HG03159 (cell line): ENCODE data around the gene MAEA.
"Not testable (repeated sequence)": the region's sequence is repeated elsewhere in the genome, so short reads cannot be mapped to it uniquely, and the experiment has no call there.

Source experiments
- ATAC-seq: cut with Tn5 transposase; IDR thresholded peaks from one replicate; pipeline ENCODE4 v1.9.1; 2021; ENCODE audit warnings: mild to moderate bottlenecking, moderate library complexity; ENCODE audit not compliant: unreplicated experiment

The MAEA gene

DNA sequence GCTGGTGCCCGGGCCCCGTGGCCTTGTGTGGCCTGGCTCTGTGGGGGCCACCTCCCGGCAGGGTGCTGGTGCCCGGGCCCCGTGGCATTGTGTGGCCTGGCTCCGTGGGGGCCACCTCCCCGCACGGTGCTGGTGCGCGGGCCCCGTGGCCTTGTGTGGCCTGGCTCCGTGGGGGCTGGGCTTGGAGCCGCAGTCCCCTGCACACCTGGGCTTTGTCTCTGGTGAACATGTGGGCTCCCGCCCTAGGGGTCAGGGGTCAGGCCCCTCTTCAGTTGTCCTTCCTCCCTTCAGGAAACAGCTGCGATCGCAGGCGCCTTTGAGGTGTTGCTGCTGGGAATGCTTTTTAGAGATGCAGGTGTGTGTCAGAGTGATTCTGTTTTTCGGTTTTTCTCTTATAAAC lies 74.5 kb downstream of the MAEA start:
- no peak for ATAC-seq

- no peak for ATAC-seq
Observed at GRCh38 chr4:1364748-1365147, 75.1 kb downstream of the MAEA start.

DNA sequence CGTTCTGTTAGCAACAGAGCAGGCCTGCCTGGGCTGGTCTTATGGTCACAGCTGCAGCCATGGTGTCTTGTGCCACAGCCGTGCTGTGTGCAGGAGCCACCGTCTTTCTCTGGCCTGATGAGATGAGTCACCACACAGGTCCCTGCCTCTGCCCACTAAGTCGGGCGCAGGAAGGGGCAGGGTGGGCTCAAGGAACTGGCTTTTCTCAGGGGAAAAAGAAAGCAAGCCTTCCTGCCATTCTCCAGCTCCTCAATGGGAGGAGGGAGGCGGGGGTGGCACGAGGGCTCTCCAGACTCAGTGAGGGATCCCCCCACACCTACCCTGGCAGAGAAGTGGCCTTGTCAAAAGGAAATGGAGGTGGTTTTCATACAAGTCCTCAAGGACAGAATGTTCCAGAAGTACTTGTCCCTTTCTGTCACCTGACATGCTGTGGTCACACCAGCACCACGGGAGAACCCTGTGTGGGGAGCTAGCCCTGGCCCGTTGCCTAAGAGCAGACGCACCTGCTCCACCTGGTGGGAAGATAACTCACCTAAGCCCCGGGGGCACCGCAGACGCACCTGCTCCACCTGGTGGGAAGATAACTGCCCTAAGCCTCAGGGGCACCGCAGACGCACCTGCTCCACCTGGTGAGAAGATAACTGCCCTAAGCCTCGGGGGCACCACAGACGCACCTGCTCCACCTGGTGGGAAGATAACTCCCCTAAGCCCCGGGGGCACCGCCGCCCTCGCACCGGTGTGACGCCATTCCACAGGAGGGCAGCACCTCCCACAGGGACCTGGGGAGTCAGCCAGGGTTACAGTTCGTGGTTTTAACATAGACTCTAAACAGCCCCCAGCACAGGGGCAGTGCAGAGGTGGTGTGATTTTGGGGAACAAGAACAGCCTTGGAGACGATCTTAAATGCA lies 75.8 kb downstream of the MAEA start:
- no peak for ATAC-seq

DNA sequence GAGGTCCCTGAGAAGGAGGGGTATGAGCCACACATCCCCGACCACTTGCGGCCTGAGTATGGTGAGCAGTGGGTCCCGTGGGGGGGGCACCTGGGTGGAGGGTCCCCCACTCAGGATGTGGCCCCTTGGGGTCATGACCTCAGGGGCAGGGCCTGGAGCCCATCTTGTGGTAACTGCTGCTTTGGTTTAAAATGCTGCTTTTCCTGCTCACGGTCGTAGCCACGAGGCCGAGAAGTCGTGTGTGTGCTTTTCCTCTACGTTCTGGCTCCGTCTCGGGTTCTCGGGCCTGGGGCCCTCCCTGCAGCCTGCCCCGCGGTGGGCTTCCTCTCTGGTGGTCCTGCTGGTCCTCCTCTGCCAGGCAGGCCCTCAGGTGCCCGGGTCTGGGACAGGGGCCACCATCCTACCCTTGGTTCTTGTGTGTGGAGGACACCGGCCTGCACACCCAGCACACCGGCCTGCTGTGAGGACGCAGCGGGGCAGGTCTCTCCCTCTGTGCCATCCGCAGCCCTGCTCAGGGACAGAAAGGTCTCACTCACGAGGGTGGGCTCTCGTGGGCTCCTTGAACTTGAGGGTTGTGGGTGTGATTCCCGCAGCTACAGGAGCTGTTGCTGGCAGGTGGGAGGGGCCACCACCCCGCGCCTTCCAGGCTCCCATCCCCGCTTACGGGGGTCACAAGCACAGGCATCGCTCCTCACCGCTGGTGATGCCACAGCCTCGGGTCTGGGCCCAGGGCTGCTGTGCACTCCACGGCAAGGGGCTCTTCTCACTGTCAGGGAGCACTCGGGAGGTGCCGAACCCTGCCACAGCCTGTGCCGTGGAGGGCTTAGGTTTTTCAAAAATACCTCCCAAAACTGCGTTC lies 76.9 kb downstream of the MAEA start:
- no peak for ATAC-seq

- ATAC-seq: no peak
Observed at GRCh38 chr4:1367230-1367935, 77.7 kb downstream of the MAEA start.

- no peak for ATAC-seq
Observed at GRCh38 chr4:1367936-1368289, 78.2 kb downstream of the MAEA start.

DNA sequence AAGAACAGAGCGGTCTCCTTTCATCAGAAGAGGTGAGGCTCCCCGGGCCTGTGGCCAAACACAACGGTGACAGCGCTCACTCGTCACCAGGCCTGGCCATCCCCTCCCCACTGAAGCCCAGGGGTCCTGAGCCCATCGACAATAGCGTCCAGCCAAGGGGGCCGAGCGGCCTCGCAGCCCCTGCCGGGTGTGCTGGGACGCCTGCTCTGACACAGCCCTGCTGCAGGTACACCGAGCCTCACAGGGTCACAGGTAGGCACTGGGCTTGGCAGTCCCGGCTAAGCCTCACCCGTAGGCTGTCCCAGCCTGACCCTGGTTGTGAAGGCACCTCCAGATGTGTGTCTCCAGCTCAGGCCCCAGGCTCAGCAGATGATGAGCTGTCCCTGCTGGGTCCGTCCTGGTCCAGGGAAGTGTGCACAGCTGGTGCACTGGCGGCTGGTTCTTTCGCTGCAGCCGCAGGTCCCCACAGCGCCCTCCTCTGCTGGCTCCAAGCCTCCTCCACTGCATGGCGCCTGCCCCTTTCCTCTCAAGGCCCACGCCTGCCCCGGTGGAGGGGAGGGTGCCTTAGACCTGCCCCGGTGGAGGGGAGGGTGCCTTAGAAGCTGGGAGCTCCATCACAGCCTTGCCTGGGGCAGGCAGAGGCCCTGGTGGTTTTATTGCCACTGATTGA lies 78.9 kb downstream of the MAEA start:
- no peak for ATAC-seq

GRCh38 chr4:1369091-1369450 lies 79.4 kb downstream of the MAEA start:
- no peak for ATAC-seq

- ATAC-seq: no peak
Observed at GRCh38 chr4:1369479-1370079, 79.9 kb downstream of the MAEA start.

DNA sequence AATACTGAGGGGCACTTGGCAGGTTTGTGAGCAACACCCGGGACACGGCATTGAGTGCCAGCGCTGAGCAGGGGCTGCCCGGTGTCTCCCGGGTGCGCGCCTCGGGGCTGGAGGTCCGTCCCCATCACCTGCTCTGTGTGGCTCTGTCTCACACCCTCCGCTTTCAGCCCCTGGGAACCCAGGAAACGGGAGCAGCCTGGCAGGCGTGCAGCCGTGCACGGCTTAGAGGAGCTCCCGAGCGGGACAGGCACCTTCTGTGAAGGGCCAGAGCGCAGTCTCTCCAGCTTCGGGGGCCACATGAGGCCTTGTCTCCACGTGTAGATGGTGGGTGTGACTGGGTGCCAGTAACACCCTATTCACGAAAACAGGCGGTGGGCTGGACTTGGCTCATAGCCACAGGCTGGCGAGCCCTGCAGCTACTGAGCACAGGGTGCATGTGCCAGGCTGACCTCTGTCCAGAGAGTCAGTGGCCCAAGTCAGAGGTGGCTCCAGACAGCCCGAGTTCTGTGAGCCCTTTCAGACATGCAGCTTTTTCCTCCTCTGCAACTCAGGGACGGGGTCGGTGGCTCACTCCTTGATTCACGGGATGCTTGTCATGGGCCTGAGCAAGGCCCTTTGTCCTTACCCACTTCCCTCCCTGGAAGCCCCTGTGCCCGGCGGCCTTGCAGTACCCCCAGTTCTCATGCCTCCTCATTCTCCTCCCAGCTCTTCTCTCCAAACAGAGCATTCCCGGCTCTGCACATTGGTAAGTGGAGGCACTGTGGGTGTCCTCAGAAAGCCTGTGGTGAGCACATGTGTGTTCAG lies 80.8 kb downstream of the MAEA start:
- ATAC-seq: no peak

DNA sequence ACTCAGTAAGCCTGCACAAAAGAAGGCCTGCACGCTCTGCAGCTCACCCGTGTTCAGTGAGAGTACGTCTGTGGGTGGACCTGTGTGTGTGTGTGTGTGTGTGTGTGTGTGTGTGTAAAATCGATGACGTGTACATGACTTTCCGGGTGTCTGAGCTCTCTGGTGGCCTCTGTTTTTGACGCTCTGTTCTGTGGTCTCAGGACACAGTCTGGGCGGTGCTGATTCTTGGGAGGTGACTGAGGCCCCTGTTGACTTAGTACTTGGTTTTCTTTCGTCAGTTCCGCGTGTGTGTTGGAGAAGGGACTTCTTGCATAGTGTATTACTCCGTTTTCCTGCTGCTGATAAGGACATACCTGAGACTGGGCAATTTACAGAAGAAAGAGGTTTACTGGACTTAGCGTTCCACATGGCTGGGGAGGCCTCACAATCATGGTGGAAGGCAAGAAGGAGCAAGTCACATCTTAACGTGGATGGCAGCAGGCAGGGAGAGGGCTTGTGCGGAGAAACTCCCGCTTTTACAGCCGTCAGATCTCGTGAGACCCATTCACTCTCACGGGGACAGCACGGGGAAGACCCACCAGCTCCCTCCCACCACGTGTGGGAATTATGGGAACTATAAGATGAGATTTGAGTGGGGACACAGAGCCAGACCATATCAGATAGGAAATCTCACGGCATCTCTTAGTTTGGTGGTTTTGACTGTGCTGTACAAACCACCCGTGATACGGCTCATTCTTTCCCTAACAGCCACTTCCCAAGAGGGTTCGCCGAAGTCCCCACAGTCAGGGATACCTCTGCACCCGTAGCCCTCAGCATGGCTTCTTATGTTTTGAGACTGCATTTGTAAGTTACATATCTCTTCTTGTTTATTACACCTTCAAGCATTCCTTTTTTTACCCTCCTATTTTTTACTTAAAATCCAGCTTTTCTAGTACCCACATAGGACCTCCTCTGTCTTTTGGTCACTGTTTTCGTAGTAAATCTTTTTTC lies 81.8 kb downstream of the MAEA start:
- ATAC-seq: no peak

DNA sequence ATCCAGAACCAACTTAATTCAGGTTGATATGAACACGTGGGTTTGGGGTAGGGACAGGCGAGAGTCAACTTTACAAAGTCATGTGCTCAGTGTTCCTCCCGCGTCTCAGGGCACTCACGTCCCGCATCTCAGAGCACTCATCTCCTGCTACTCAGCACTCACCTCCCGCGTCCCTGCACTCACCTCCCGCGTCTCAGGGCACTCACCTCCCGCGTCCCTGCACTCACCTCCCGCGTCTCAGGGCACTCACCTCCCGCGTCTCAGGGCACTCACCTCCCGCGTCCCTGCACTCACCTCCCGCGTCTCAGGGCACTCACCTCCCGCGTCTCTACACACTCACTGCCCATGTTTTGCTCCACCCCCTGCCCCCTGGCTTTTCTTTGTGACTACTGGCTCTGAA lies 82.9 kb downstream of the MAEA start:
- ATAC-seq: not testable (repeated sequence)

GRCh38 chr4:1373892-1374705 lies 84.4 kb downstream of the MAEA start:
- ATAC-seq: no peak

DNA sequence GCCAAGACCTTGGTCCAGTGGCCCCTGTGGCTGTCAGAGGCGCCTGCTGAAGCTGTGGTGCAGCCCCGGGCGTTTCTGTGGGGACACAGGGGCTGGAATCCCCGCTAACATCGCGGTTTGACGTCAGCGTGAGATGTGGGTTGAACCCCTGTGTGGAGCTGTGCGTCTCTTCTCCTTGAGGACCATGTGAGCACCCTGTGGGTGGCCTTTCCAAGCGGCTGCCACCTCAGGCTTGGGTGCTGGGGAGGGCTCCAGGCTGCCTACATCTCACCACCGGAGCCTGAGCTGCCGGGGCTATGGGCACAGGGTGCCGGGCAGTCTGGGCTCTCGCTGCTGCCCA lies 85.0 kb downstream of the MAEA start:
- ATAC-seq: no peak

GRCh38 chr4:1375051-1375721 lies 85.5 kb downstream of the MAEA start:
- no peak for ATAC-seq

- ATAC-seq: no peak
Observed at GRCh38 chr4:1375761-1376322, 86.2 kb downstream of the MAEA start.

- no peak for ATAC-seq
Observed at GRCh38 chr4:1376391-1376840, 86.7 kb downstream of the MAEA start.
